HL-60 (cell line): ENCODE data around the gene RPH3AL.

Experiments used
- DNase-seq, 2 experiments: peaks; one replicate each; pipeline ENCODE4 v3.0.0-alpha.2; 2010 to 2020; ENCODE audit warnings: low read depth in 1 of 2, low spot score in 1 of 2
- H3K27ac ChIP-seq: fragments of 250-450 bp; sonication (Bioruptor Pico); replicated peaks from 2 replicates; pipeline ENCODE4 v1.5.1; 2020; ENCODE audit warnings: mild to moderate bottlenecking, moderate library complexity
- H3K27me3 ChIP-seq: fragments of 250-450 bp; sonication (Bioruptor Pico); 2 replicates; pipeline ENCODE4 v1.5.1; 2021; ENCODE audit warnings: mild to moderate bottlenecking, moderate library complexity; ENCODE audit not compliant: insufficient read depth, poor library complexity, severe bottlenecking
- H3K4me3 ChIP-seq: replicated peaks from 2 replicates; pipeline ENCODE4 v1.5.1; 2011; ENCODE audit warnings: mild to moderate bottlenecking, control low read depth, low read length; ENCODE audit not compliant: insufficient read depth
- GABPA ChIP-seq: IDR thresholded peaks from 2 replicates; pipeline ENCODE4 v1.6.1; 2012; ENCODE audit warnings: low read depth
- POLR2AphosphoS5 ChIP-seq: IDR thresholded peaks from 2 replicates; pipeline ENCODE4 v1.6.1; 2012; ENCODE audit warnings: low read depth
- SPI1 ChIP-seq: IDR thresholded peaks from 2 replicates; pipeline ENCODE4 v1.6.1; 2012; ENCODE audit warnings: low read depth, mild to moderate bottlenecking, borderline replicate concordance
- TF ChIP-seq, protein P1 (sequence below): IDR thresholded peaks from 2 replicates; pipeline ENCODE4 v1.6.1; 2012; ENCODE audit warnings: low read depth; ENCODE audit not compliant: insufficient replicate concordance
- TF ChIP-seq, protein P2 (sequence below): IDR thresholded peaks from one replicate; pipeline ENCODE4 v1.5.1; 2011; ENCODE audit warnings: low read length, control low read depth, inconsistent platforms; ENCODE audit not compliant: insufficient read depth

RPH3AL gene

DNA sequence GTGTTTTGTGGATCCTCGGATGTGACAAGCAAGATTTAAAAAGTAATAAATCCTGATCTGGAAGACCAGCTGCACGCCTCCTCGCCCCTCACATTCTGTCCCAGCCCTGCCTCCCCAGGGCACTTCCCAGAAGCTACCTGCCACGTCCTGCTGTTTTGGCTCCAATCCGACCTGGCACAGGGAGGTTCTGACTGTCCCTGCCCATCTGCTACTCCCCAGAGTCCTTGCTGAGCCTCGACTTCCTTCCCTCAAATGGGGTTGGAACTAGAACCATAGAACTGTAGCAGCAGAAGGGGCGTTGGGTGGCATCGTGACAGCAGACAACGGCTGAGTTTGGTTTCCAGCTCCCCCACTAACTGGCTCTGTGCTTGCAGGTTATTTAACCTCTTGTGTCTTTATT is 71.7 kb downstream of the RPH3AL start:
- H3K27ac ChIP-seq, result no peak overlapping the region
- H3K4me3 ChIP-seq, result no peak overlapping the region
- DNase-seq, result no peak
- no peak for TF ChIP-seq GABPA
- TF ChIP-seq, protein P1, sequence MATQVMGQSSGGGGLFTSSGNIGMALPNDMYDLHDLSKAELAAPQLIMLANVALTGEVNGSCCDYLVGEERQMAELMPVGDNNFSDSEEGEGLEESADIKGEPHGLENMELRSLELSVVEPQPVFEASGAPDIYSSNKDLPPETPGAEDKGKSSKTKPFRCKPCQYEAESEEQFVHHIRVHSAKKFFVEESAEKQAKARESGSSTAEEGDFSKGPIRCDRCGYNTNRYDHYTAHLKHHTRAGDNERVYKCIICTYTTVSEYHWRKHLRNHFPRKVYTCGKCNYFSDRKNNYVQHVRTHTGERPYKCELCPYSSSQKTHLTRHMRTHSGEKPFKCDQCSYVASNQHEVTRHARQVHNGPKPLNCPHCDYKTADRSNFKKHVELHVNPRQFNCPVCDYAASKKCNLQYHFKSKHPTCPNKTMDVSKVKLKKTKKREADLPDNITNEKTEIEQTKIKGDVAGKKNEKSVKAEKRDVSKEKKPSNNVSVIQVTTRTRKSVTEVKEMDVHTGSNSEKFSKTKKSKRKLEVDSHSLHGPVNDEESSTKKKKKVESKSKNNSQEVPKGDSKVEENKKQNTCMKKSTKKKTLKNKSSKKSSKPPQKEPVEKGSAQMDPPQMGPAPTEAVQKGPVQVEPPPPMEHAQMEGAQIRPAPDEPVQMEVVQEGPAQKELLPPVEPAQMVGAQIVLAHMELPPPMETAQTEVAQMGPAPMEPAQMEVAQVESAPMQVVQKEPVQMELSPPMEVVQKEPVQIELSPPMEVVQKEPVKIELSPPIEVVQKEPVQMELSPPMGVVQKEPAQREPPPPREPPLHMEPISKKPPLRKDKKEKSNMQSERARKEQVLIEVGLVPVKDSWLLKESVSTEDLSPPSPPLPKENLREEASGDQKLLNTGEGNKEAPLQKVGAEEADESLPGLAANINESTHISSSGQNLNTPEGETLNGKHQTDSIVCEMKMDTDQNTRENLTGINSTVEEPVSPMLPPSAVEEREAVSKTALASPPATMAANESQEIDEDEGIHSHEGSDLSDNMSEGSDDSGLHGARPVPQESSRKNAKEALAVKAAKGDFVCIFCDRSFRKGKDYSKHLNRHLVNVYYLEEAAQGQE, result no peak
- no peak for TF ChIP-seq POLR2AphosphoS5
- TF ChIP-seq, protein P2, sequence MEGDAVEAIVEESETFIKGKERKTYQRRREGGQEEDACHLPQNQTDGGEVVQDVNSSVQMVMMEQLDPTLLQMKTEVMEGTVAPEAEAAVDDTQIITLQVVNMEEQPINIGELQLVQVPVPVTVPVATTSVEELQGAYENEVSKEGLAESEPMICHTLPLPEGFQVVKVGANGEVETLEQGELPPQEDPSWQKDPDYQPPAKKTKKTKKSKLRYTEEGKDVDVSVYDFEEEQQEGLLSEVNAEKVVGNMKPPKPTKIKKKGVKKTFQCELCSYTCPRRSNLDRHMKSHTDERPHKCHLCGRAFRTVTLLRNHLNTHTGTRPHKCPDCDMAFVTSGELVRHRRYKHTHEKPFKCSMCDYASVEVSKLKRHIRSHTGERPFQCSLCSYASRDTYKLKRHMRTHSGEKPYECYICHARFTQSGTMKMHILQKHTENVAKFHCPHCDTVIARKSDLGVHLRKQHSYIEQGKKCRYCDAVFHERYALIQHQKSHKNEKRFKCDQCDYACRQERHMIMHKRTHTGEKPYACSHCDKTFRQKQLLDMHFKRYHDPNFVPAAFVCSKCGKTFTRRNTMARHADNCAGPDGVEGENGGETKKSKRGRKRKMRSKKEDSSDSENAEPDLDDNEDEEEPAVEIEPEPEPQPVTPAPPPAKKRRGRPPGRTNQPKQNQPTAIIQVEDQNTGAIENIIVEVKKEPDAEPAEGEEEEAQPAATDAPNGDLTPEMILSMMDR, result no peak
- TF ChIP-seq SPI1, result no peak
- no peaks in the 10 kb centered on the region for H3K27me3 ChIP-seq

DNA sequence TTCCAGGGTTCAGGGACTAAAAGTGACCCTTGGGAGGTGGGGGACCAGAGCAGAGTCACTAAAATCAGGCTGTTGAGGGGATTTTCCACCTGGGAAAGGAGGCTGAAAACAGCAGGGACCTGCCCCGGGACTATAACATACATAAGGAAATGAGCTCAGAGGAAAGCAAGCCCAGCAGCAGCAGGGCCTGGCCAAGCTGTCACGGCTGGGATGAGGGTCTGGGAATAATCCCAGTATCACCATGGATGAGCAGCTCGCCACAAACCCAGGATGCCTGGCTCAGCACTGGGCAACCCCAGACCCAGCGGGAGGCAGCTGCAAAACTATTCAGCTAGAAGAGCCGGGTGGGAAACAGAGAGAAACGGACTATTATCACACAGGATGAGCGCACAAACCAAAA is 72.4 kb downstream of the RPH3AL start:
- no peak for TF ChIP-seq SPI1
- TF ChIP-seq, protein P1, result no peak
- TF ChIP-seq, protein P2, result no peak
- no peak for TF ChIP-seq GABPA
- TF ChIP-seq POLR2AphosphoS5, result no peak
- H3K4me3 ChIP-seq, result no peak overlapping the region
- no peaks in the 10 kb centered on the region for H3K27me3 ChIP-seq
- no peak for DNase-seq
- no peak overlapping the region for H3K27ac ChIP-seq

DNA sequence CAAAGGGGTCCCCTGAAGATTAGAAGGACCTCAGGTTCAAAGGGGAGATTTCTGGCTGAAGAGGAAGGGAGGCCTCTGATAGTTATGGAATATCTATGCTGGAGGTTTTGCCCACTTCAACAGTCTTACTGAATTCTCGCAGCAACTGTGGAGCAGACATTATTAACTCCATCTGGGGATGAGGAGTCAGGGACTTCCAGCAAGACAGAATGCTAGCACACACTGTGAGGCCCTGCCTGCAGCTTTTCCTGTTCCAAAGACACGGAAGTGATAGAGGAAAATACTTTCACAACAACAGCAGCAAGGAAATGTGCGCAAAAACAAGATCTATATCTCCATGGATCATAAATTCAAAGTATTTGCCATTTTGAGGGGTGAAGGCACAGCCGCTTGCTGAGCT is 72.8 kb downstream of the RPH3AL start:
- TF ChIP-seq POLR2AphosphoS5 (no peak), SPI1 (no peak), GABPA (no peak)
- TF ChIP-seq, protein P2, result no peak
- TF ChIP-seq, protein P1, result no peak
- H3K27me3 ChIP-seq, result no peaks in the 10 kb centered on the region
- H3K27ac ChIP-seq, result no peak overlapping the region
- no peak overlapping the region for H3K4me3 ChIP-seq
- DNase-seq, result no peak
